Measurements from ENCODE around the gene DKKL1.

DNA sequence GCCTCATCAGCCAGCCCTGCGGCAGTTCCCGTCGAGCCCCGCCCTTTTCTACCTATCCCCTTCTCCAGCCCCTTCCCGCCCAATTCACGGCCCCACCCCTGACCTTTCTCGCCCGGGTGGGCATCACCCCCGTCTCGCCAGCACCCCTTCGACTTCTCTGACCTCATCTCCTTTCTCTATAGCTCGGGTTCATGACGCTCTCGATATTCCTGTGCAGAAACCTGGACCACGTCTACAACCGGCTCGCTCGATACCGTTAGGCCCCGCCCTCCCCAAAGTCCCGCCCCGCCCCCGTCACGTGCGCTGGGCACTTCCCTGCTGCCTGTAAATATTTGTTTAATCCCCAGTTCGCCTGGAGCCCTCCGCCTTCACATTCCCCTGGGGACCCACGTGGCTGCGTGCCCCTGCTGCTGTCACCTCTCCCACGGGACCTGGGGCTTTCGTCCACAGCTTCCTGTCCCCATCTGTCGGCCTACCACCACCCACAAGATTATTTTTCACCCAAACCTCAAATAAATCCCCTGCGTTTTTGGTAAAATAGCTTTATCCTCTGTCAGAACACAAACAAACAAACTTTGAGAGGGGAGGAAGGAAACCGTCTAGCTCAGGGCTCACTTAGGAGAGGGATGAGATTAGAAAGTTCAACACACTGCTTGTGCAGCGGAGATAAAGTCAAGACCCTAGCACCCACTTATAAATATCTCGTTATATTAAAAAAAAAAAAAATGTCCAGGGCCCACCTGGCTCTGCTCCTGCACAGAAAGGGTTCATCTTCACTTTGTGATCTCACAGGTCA is 23.4 kb upstream of the DKKL1 start:
- TF ChIP-seq EZH2 (IDR thresholded peaks at IDR 0.05; ENCODE audit: low read depth, unreplicated experiment): no peak
- TF ChIP-seq, protein P1, sequence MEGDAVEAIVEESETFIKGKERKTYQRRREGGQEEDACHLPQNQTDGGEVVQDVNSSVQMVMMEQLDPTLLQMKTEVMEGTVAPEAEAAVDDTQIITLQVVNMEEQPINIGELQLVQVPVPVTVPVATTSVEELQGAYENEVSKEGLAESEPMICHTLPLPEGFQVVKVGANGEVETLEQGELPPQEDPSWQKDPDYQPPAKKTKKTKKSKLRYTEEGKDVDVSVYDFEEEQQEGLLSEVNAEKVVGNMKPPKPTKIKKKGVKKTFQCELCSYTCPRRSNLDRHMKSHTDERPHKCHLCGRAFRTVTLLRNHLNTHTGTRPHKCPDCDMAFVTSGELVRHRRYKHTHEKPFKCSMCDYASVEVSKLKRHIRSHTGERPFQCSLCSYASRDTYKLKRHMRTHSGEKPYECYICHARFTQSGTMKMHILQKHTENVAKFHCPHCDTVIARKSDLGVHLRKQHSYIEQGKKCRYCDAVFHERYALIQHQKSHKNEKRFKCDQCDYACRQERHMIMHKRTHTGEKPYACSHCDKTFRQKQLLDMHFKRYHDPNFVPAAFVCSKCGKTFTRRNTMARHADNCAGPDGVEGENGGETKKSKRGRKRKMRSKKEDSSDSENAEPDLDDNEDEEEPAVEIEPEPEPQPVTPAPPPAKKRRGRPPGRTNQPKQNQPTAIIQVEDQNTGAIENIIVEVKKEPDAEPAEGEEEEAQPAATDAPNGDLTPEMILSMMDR (conservative IDR thresholded peaks at IDR 0.05; ENCODE audit: low read depth in 2 of 2): no peak
- TF ChIP-seq POLR2AphosphoS5 (IDR thresholded peaks at IDR 0.05; ENCODE audit: low read depth): no peak
- no peak for TF ChIP-seq NANOG (IDR thresholded peaks at IDR 0.05; ENCODE audit: borderline replicate concordance)
- TF ChIP-seq EZH2phosphoT487 (IDR thresholded peaks at IDR 0.05; ENCODE audit: unreplicated experiment): no peak
- TF ChIP-seq, protein P2, sequence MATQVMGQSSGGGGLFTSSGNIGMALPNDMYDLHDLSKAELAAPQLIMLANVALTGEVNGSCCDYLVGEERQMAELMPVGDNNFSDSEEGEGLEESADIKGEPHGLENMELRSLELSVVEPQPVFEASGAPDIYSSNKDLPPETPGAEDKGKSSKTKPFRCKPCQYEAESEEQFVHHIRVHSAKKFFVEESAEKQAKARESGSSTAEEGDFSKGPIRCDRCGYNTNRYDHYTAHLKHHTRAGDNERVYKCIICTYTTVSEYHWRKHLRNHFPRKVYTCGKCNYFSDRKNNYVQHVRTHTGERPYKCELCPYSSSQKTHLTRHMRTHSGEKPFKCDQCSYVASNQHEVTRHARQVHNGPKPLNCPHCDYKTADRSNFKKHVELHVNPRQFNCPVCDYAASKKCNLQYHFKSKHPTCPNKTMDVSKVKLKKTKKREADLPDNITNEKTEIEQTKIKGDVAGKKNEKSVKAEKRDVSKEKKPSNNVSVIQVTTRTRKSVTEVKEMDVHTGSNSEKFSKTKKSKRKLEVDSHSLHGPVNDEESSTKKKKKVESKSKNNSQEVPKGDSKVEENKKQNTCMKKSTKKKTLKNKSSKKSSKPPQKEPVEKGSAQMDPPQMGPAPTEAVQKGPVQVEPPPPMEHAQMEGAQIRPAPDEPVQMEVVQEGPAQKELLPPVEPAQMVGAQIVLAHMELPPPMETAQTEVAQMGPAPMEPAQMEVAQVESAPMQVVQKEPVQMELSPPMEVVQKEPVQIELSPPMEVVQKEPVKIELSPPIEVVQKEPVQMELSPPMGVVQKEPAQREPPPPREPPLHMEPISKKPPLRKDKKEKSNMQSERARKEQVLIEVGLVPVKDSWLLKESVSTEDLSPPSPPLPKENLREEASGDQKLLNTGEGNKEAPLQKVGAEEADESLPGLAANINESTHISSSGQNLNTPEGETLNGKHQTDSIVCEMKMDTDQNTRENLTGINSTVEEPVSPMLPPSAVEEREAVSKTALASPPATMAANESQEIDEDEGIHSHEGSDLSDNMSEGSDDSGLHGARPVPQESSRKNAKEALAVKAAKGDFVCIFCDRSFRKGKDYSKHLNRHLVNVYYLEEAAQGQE (IDR thresholded peaks at IDR 0.05; ENCODE audit: unreplicated experiment): no peak
- TF ChIP-seq, protein P3, sequence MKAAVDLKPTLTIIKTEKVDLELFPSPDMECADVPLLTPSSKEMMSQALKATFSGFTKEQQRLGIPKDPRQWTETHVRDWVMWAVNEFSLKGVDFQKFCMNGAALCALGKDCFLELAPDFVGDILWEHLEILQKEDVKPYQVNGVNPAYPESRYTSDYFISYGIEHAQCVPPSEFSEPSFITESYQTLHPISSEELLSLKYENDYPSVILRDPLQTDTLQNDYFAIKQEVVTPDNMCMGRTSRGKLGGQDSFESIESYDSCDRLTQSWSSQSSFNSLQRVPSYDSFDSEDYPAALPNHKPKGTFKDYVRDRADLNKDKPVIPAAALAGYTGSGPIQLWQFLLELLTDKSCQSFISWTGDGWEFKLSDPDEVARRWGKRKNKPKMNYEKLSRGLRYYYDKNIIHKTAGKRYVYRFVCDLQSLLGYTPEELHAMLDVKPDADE (IDR thresholded peaks at IDR 0.05): no peak
- no peak for TF ChIP-seq ZNF114 (CRISPR knock-in tag; IDR thresholded peaks at IDR 0.05)
- no peak for TF ChIP-seq STAT1 (IDR thresholded peaks at IDR 0.05; ENCODE audit: unreplicated experiment)
- TF ChIP-seq CREB1 (CRISPR knock-in tag; IDR thresholded peaks at IDR 0.05; ENCODE audit: low read depth): no peak
- no peak for TF ChIP-seq JUNB (IDR thresholded peaks at IDR 0.05; ENCODE audit: unreplicated experiment)
- TF ChIP-seq ZNF331 (CRISPR knock-in tag; IDR thresholded peaks at IDR 0.05; ENCODE audit: low read depth): no peak

All from GM23338 (cell line).